Mucosa of descending colon (tissue), 3 donors: ENCODE measurements around the gene BET1L. TPM values are rescaled to one million over a fixed set of nuclear protein-coding genes. Genes with fewer than 3 reads are reported as not detected.

Experiments
- ATAC-seq: fragments of 200-7000 bp; cut with Tn5 transposase; one replicate; pipeline ENCODE4 v1.9.1; 2020; ENCODE audit warnings: mild to moderate bottlenecking, moderate library complexity
- DNase-seq, 3 donors: peaks; one replicate each; pipeline ENCODE4 v3.0.0-alpha.2; 2020
- H3K36me3 ChIP-seq: fragments of 200-600 bp; one replicate; pipeline ENCODE4 v1.8.0; 2021; ENCODE audit warnings: low read depth, mild to moderate bottlenecking
- H3K4me1 ChIP-seq: fragments of 200-600 bp; one replicate; pipeline ENCODE4 v1.8.0; 2021; ENCODE audit warnings: low read depth, mild to moderate bottlenecking
- H3K4me3 ChIP-seq: fragments of 200-600 bp; one replicate; pipeline ENCODE4 v1.8.0; 2021; ENCODE audit warnings: mild to moderate bottlenecking
- H3K9me3 ChIP-seq: fragments of 200-600 bp; one replicate; pipeline ENCODE4 v1.8.0; 2021; ENCODE audit warnings: mild to moderate bottlenecking
- CTCF ChIP-seq: fragments of 200-600 bp; IDR thresholded peaks from one replicate; pipeline ENCODE4 v1.8.0; 2022; ENCODE audit warnings: antibody characterized with exemption, mild to moderate bottlenecking
- intact Hi-C, 2 donors: fragments of 100-400 bp; cut with DNase I in 1 of 2; cut with micrococcal nuclease in 1 of 2; formaldehyde crosslinking; loops; one replicate each; pipeline versions ENCODE4 v1.11.0 to v1.11.1; 2022; cut with DNase I, micrococcal nuclease
- total RNA-seq, 3 donors: library from RNA; stranded (reverse); fragmentation: NEBNext Ultra II Directional in 2 of 3; extraction: Animal tissue kit (Norgen Biotek cat#: 25700) in 2 of 3; gene quantifications; one replicate each; pipeline versions ENCODE4 v1.2.1 to v1.2.4, GENCODE V29; 2021 to 2023
- donor health status: DM: no; HTN: no; CAD: no; lungs with moderate emphysema.
- donor health status: DM: no; HTN: no; CAD: no.
- donor health status: DM: no; HTN: yes; CAD: no.

BET1L gene
- total RNA-seq, 3 donors from 2014 or later, result 51.5 to 59.9 (median 55.8) TPM

- Histone ChIP-seq H3K4me3 (no peak overlapping the region), H3K9me3 (no peaks in the 10 kb centered on the region), H3K4me1 (peaks cover 17% of the 10 kb centered on the region), H3K36me3 (peaks cover 5% of the 10 kb centered on the region)
- intact Hi-C loops, result no loop called here
- DNase-seq (peak in 1 of 3 donors; percentile 48), ATAC-seq (no peak)
- TF ChIP-seq CTCF, result no peak
Measured at GRCh38 chr11:204587-205109, 2.6 kb downstream of the BET1L start.

- DNase-seq, result no peak
- Histone ChIP-seq H3K4me3 (no peak overlapping the region), H3K36me3 (peaks cover 5% of the 10 kb centered on the region), H3K4me1 (peaks cover 12% of the 10 kb centered on the region), H3K9me3 (no peaks in the 10 kb centered on the region)
- no peak for TF ChIP-seq CTCF
- ATAC-seq, result no peak
- intact Hi-C loops, result no loop called here
Measured at GRCh38 chr11:203945-204586, 3.1 kb downstream of the BET1L start.

GRCh38 chr11:203056-203944 lies 3.9 kb downstream of the BET1L start:
- peaks cover 5% of the 10 kb centered on the region for H3K36me3 ChIP-seq
- no peaks in the 10 kb centered on the region for H3K9me3 ChIP-seq
- intact Hi-C loops, result no loop called here
- ATAC-seq (no peak), DNase-seq (peak in 1 of 3 donors; percentile 42)
- peaks cover 12% of the 10 kb centered on the region for H3K4me1 ChIP-seq
- no peak overlapping the region for H3K4me3 ChIP-seq
- no peak for TF ChIP-seq CTCF

GRCh38 chr11:202490-202889 lies 4.7 kb downstream of the BET1L start:
- intact Hi-C loops, result no loop called here
- no peak overlapping the region for H3K4me3 ChIP-seq
- no peak for TF ChIP-seq CTCF
- ATAC-seq (no peak), DNase-seq (no peak)
- peaks cover 12% of the 10 kb centered on the region for H3K4me1 ChIP-seq
- H3K9me3 ChIP-seq, result no peaks in the 10 kb centered on the region
- H3K36me3 ChIP-seq, result peaks cover 5% of the 10 kb centered on the region

GRCh38 chr11:201966-202365 lies 5.2 kb downstream of the BET1L start:
- H3K4me1 ChIP-seq, result peaks cover 12% of the 10 kb centered on the region
- H3K4me3 ChIP-seq, result no peak overlapping the region
- no peaks in the 10 kb centered on the region for H3K9me3 ChIP-seq
- no peak for TF ChIP-seq CTCF
- ATAC-seq, result no peak
- intact Hi-C loops, result no loop called here
- H3K36me3 ChIP-seq, result peaks cover 5% of the 10 kb centered on the region
- DNase-seq, result no peak
